Measurements from ENCODE around the gene FAM53C. TPM values are rescaled to one million over a fixed set of nuclear protein-coding genes. Genes with fewer than 3 reads are reported as not detected.

The FAM53C gene
- polyA plus RNA-seq, 3 donors from 2014 or later = 16.2 to 32.1 (median 25.2) TPM

GRCh38 chr5:138352722-138353559, 14.9 kb downstream of the FAM53C start:
- peak; percentile 76 to 78 (median 78) for DNase-seq
- peaks cover 0 to 6% (median 0%) of the 10 kb centered on the region in 6 donors for H3K9me3 Mint-ChIP-seq
- peaks cover 46 to 61% of the 10 kb centered on the region in 2 donors for H3K4me1 Mint-ChIP-seq
- peaks cover 0 to 4% (median 0%) of the 10 kb centered on the region in 3 donors for H3K36me3 Mint-ChIP-seq
- H3K4me3 Mint-ChIP-seq = peak overlapping the region; percentile 90 to 99 (median 93)
- peak overlapping the region; percentile 93 to 99 (median 94) for H3K27ac Mint-ChIP-seq
- H3K27me3 Mint-ChIP-seq (ENCODE audit: low read depth in 3 of 3) = peaks cover 10 to 23% (median 15%) of the 10 kb centered on the region in 3 donors

GRCh38 chr5:138353560-138354080, 15.6 kb downstream of the FAM53C start:
- Mint-ChIP-seq H3K4me1 (peaks cover 46 to 61% of the 10 kb centered on the region in 2 donors), H3K27ac (peak overlapping the region; percentile 93 to 99 (median 94)), H3K9me3 (peaks cover 0 to 6% (median 0%) of the 10 kb centered on the region in 6 donors), H3K4me3 (peak overlapping the region; percentile 90 to 99 (median 93)), H3K36me3 (peaks cover 0 to 3% (median 0%) of the 10 kb centered on the region in 3 donors), H3K27me3 (ENCODE audit: low read depth in 3 of 3) (peaks cover 10 to 23% (median 15%) of the 10 kb centered on the region in 3 donors)
- no peak for DNase-seq

- Mint-ChIP-seq H3K4me1 (peaks cover 47 to 62% of the 10 kb centered on the region in 2 donors), H3K9me3 (peaks cover 0 to 6% (median 0%) of the 10 kb centered on the region in 6 donors)
- no peak for DNase-seq
Observed at GRCh38 chr5:138354387-138354786, 16.3 kb downstream of the FAM53C start.

GRCh38 chr5:138354926-138355378, 16.9 kb downstream of the FAM53C start:
- H3K27me3 Mint-ChIP-seq (ENCODE audit: low read depth in 3 of 3) = peaks cover 10 to 23% (median 15%) of the 10 kb centered on the region in 3 donors
- H3K36me3 Mint-ChIP-seq = no peaks in the 10 kb centered on the region
- H3K4me1 Mint-ChIP-seq = peaks cover 52 to 67% of the 10 kb centered on the region in 2 donors
- peak overlapping the region; percentile 93 to 99 (median 94) for H3K27ac Mint-ChIP-seq
- DNase-seq = peak; percentile 48 to 66 (median 54)
- peak overlapping the region; percentile 90 to 99 (median 93) for H3K4me3 Mint-ChIP-seq
- peaks cover 0 to 6% (median 0%) of the 10 kb centered on the region in 6 donors for H3K9me3 Mint-ChIP-seq

More at GRCh38 chr5:138354387-138354786, 16.3 kb downstream of the FAM53C start:
- H3K27me3 Mint-ChIP-seq (ENCODE audit: low read depth in 3 of 3) = peaks cover 10 to 23% (median 15%) of the 10 kb centered on the region in 3 donors
- peak overlapping the region; percentile 93 to 99 (median 94) for H3K27ac Mint-ChIP-seq
- no peaks in the 10 kb centered on the region for H3K36me3 Mint-ChIP-seq
- peak overlapping the region; percentile 90 to 99 (median 93) for H3K4me3 Mint-ChIP-seq

GRCh38 chr5:138359621-138360020, 21.6 kb downstream of the FAM53C start:
- no peaks in the 10 kb centered on the region for H3K27me3 Mint-ChIP-seq (ENCODE audit: low read depth in 3 of 3)
- H3K4me1 Mint-ChIP-seq = peaks cover 47 to 63% of the 10 kb centered on the region in 2 donors
- H3K9me3 Mint-ChIP-seq = no peaks in the 10 kb centered on the region
- no peak for DNase-seq
- peak overlapping the region in 2 of 5 donors; percentile 10 to 38 for H3K4me3 Mint-ChIP-seq
- peak overlapping the region in 2 of 6 donors; percentile 42 to 65 for H3K27ac Mint-ChIP-seq
- no peaks in the 10 kb centered on the region for H3K36me3 Mint-ChIP-seq

- Mint-ChIP-seq H3K4me3 (peak overlapping the region in 2 of 5 donors; percentile 11 to 12), H3K4me1 (peaks cover 35 to 57% of the 10 kb centered on the region in 2 donors), H3K27ac (peak overlapping the region in 4 of 6 donors; percentile 15 to 77 (median 21)), H3K36me3 (no peaks in the 10 kb centered on the region), H3K27me3 (ENCODE audit: low read depth in 3 of 3) (no peaks in the 10 kb centered on the region), H3K9me3 (no peaks in the 10 kb centered on the region)
- DNase-seq = no peak
Observed at GRCh38 chr5:138360941-138361452, 22.9 kb downstream of the FAM53C start.

- no peak overlapping the region for H3K27ac Mint-ChIP-seq
- no peaks in the 10 kb centered on the region for H3K27me3 Mint-ChIP-seq (ENCODE audit: low read depth in 3 of 3)
- no peak overlapping the region for H3K4me3 Mint-ChIP-seq
- no peaks in the 10 kb centered on the region for H3K9me3 Mint-ChIP-seq
- peaks cover 54 to 75% of the 10 kb centered on the region in 2 donors for H3K4me1 Mint-ChIP-seq
- H3K36me3 Mint-ChIP-seq = no peaks in the 10 kb centered on the region
- DNase-seq = no peak
Observed at GRCh38 chr5:138364576-138364975, 26.5 kb downstream of the FAM53C start.

- no peak overlapping the region for H3K4me3 Mint-ChIP-seq
Observed at GRCh38 chr5:138366632-138367382, 28.7 kb downstream of the FAM53C start.

GRCh38 chr5:138369261-138369660, 31.2 kb downstream of the FAM53C start:
- Mint-ChIP-seq H3K4me3 (peak overlapping the region in 1 of 5 donors; percentile 10), H3K9me3 (no peaks in the 10 kb centered on the region), H3K4me1 (peaks cover 35 to 62% of the 10 kb centered on the region in 2 donors), H3K27me3 (ENCODE audit: low read depth in 3 of 3) (no peaks in the 10 kb centered on the region), H3K27ac (peak overlapping the region in 3 of 6 donors; percentile 26 to 64 (median 63)), H3K36me3 (no peaks in the 10 kb centered on the region)
- no peak for DNase-seq

More at GRCh38 chr5:138366632-138367382, 28.7 kb downstream of the FAM53C start:
- no peak for DNase-seq
- Mint-ChIP-seq H3K27ac (peak overlapping the region in 2 of 6 donors; percentile 5 to 59), H3K9me3 (no peaks in the 10 kb centered on the region), H3K4me1 (peaks cover 42 to 63% of the 10 kb centered on the region in 2 donors), H3K27me3 (ENCODE audit: low read depth in 3 of 3) (no peaks in the 10 kb centered on the region), H3K36me3 (no peaks in the 10 kb centered on the region)

- no peaks in the 10 kb centered on the region for H3K9me3 Mint-ChIP-seq
- DNase-seq = no peak
- H3K4me3 Mint-ChIP-seq = peak overlapping the region in 1 of 5 donors; percentile 10
- peaks cover 34 to 57% of the 10 kb centered on the region in 2 donors for H3K4me1 Mint-ChIP-seq
- no peaks in the 10 kb centered on the region for H3K36me3 Mint-ChIP-seq
- H3K27me3 Mint-ChIP-seq (ENCODE audit: low read depth in 3 of 3) = no peaks in the 10 kb centered on the region
- H3K27ac Mint-ChIP-seq = peak overlapping the region in 2 of 6 donors; percentile 26 to 64
Observed at GRCh38 chr5:138369706-138370105, 31.6 kb downstream of the FAM53C start.

GRCh38 chr5:138370537-138370936, 32.5 kb downstream of the FAM53C start:
- DNase-seq = no peak
- Mint-ChIP-seq H3K4me1 (peaks cover 34 to 52% of the 10 kb centered on the region in 2 donors), H3K9me3 (no peaks in the 10 kb centered on the region), H3K4me3 (no peak overlapping the region), H3K36me3 (no peaks in the 10 kb centered on the region), H3K27me3 (ENCODE audit: low read depth in 3 of 3) (no peaks in the 10 kb centered on the region), H3K27ac (no peak overlapping the region)

- Mint-ChIP-seq H3K4me3 (no peak overlapping the region), H3K27ac (peak overlapping the region in 2 of 6 donors; percentile 26 to 64), H3K36me3 (no peaks in the 10 kb centered on the region), H3K9me3 (no peaks in the 10 kb centered on the region), H3K4me1 (peaks cover 28 to 46% of the 10 kb centered on the region in 2 donors), H3K27me3 (ENCODE audit: low read depth in 3 of 3) (peaks cover 0 to under 1% (median 0%) of the 10 kb centered on the region in 3 donors)
- DNase-seq = no peak
Observed at GRCh38 chr5:138371454-138371853, 33.4 kb downstream of the FAM53C start.

- Mint-ChIP-seq H3K4me1 (peaks cover 21 to 38% of the 10 kb centered on the region in 2 donors), H3K36me3 (peaks cover 0 to 6% (median 4%) of the 10 kb centered on the region in 3 donors), H3K27ac (peak overlapping the region in 1 of 6 donors; percentile 5), H3K9me3 (no peaks in the 10 kb centered on the region), H3K4me3 (no peak overlapping the region), H3K27me3 (ENCODE audit: low read depth in 3 of 3) (peaks cover 0 to 2% (median 0%) of the 10 kb centered on the region in 3 donors)
- DNase-seq = no peak
Observed at GRCh38 chr5:138372225-138372624, 34.2 kb downstream of the FAM53C start.

Data from immature natural killer cell (primary cell).